Measurements from ENCODE around the gene OPN1LW.

GRCh38 chrX:154138857-154139256 lies 5.2 kb upstream of the OPN1LW start:
- no peak for TF ChIP-seq POLR2AphosphoS5 (IDR thresholded peaks at IDR 0.05; ENCODE audit: low read depth, low read length)
- TF ChIP-seq POLR2A (IDR thresholded peaks at IDR 0.05; ENCODE audit: low read depth, low read length) = no peak
- no peak for TF ChIP-seq TAF1 (IDR thresholded peaks at IDR 0.05; ENCODE audit: borderline replicate concordance, low read depth, low read length)
